Activated CD8-positive, alpha-beta memory T cell treated with anti-CD3 and anti-CD28 coated beads for 24 hours (primary cell): ENCODE results near the gene ACSS1.

ENCODE experiments used
- DNase-seq: peaks from one replicate; pipeline ENCODE4 v3.0.0-alpha.2; 2020

Gene ACSS1

GRCh38 chr20:25058847-25059810, 1.2 kb upstream of the ACSS1 start:
- DNase-seq, result no peak

- DNase-seq, result peak; percentile 89
Observed at GRCh38 chr20:25057234-25058050, 497 bp downstream of the ACSS1 start.

DNA sequence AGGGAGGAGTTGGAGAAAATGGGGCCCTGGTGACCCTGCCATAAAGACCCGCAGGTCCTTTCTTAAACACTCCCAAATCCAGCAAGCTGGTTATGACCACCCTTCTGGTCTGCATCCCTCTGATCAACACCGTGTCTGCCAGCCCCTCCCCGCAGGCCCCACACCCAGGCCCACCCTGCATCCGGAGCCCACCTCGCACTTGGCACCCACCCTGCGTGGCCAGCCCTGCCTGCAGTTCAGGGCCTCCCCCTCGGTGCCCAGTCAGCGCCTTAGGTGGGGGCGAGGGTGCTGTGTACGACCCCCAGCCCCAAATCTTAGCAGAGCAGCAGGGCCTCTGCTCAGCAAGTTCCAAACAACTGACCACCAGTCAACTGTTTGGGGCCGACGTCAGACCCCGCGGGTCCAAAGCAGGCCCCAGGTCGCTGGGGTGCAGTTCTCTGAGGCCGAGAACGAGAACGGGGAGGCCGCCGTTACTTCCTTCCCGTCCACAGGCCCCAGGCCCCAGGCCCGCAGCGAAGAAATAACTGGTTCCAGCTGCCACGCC, 1.2 kb downstream of the ACSS1 start:
- no peak for DNase-seq

DNA sequence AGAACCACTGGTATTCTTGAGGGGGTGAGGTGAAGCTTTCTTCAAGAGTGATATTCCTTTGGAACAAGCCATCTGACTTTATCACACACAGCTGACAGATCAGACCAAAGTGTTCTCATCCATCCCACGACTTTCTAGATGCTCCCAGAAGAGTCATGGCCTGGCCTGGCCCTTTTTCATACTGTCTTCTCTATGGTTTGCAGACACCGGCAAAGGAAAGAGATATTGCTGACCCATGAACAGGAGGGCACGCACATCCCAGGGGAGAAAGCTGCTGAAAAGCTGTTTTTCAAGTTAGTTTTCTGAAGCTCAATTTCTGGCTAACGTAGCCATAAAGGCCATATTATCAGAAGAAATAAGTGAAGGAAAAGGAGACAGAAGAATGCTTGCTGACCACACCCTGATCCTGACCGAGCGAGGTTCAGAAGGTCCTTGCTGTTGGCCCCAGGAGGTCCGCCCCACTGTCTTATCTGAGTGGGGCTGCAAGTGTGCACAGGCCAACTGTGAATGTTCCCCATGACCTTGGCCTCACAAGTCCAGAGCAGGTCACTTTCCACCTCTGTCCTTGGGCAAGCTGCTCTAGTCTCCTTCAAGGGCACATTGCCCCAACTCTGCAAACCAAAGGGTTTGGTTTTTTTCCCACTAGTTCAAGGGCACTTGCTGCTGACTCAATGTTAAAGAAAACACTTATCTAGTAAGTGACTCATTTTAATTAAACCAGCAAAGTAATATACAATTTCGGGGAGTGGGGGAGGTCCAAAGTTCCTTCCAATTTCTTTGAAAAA, 2.0 kb downstream of the ACSS1 start:
- DNase-seq, result no peak

- no peak for DNase-seq
Observed at GRCh38 chr20:25054995-25055629, 2.8 kb downstream of the ACSS1 start.

GRCh38 chr20:25054096-25054820, 3.7 kb downstream of the ACSS1 start:
- no peak for DNase-seq

GRCh38 chr20:25053255-25054031, 4.5 kb downstream of the ACSS1 start:
- DNase-seq, result no peak

GRCh38 chr20:25052255-25053194, 5.4 kb downstream of the ACSS1 start:
- peak; percentile 35 for DNase-seq

DNA sequence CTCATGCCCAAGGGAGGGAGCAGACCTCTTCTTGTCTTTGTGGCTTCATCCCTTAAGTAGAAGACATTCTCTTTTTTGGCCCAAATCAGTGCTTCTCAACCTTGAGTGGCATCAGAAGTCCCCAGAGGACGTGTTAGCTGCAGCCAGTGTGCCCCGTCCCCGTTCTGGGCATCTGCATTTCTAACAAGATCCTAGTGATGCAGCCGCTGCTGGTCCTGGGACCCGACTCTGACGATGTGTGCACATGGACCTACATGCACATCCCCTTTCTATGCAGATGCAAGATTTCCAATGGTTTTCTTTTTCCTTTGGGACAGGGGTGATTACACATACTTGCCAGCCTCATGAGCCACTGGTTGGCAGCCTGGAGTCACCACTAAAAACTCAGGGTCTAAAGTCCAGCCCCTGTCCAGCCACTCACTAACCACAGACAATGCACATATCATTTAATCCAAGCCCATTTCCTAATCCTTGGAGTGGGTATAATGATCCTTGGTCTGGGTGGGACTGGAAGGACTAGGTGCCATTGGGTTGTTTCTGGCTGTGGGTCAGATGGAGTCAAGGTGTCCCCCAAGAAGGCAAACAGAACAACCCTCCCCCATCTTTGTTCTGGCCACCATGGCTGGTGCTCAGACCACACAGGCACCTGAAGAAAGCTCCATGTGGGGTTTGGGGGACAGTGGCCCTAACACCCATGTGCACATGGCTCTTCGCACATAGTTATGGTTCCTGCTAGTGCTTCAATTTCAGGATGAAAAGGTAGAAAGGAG, 6.4 kb downstream of the ACSS1 start:
- DNase-seq, result peak; percentile 33

GRCh38 chr20:25050501-25051350, 7.2 kb downstream of the ACSS1 start:
- DNase-seq, result no peak

DNA sequence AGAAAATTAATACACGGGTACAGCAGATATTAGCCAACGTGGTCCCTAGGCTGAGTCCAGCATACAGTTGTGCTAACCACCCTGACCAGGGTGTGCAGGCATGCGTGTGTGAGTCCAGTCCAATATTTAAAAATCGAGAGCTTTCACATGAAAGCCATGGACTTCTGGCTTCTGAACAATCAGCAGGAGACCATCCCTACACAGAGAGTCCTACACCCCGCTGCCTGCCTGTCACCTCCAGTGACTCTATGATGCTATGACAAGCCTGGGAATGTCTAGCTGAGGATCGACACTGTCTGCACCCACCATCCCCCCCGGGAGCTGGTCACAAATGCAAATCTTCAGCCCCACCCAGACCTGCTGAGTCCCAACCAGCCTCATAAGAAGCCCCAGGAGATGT, 7.9 kb downstream of the ACSS1 start:
- DNase-seq, result no peak

DNA sequence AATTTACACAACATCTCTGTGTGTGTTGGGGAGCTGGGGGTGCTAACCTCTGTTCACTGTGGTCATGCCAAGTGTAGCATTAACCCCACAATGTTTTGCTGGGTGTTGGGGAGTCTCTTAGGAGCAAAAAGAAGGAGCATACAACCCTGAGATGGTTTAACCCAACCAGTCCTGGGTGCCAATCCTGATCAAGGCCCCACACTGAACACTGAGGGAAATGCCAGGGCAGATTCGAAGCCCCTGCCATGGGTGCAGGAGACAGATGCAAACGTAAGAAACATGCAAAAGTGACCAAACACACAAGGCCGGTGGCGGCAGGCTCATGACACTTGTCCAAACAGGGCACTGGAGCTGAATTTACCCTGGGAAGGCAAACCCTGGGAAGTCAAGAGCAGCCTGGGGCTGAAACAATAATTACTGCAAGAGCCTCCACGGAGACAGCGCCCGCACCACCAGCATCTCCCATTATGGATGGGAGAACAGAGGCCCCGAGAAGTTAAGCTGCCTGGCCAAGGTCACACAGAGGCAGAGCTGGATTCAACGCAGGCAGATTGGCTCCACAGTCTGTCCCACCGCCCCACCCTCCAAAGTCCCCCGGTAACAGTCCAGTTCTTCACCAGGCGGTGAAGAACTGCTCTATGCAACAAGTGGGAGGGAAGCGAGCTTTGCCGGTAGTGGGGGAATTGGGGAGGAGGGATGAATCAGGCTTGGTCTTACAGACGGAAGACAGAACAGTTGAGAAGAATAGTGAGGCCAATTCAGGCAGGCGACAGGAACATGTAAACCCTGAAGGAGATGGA, 8.5 kb downstream of the ACSS1 start:
- no peak for DNase-seq

DNA sequence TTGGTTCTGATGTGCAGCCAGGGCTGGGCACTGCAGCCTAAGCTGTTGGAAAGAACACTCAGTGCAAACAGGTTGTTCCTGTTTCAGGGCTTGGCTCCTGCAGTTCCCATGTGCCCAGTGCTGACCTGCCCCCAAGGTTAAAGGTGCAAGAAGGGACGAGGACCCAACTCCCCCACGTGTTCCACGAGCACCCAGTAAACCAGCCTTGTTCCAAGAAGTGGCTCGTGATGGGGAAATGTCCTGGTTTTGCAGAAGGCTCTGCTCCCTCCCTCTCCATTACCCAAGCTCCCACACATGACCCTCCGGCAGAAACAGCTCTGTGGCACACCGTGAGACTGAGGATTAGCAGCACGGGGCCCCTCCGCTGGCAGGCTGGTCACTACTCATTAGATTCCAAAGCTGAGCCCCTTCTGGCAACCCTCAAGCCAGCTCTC, 9.4 kb downstream of the ACSS1 start:
- DNase-seq, result no peak

GRCh38 chr20:25047766-25048165, 10.2 kb downstream of the ACSS1 start:
- no peak for DNase-seq

- DNase-seq, result no peak
Observed at GRCh38 chr20:25046736-25047666, 10.9 kb downstream of the ACSS1 start.
